ENCODE measurements around the gene CD99L2. TPM values are rescaled to one million over a fixed set of nuclear protein-coding genes. Genes with fewer than 3 reads are reported as not detected.

Gene CD99L2
- total and polyA plus RNA-seq, 12 donors = 20.0 to 102 (median 55.4) TPM

DNA sequence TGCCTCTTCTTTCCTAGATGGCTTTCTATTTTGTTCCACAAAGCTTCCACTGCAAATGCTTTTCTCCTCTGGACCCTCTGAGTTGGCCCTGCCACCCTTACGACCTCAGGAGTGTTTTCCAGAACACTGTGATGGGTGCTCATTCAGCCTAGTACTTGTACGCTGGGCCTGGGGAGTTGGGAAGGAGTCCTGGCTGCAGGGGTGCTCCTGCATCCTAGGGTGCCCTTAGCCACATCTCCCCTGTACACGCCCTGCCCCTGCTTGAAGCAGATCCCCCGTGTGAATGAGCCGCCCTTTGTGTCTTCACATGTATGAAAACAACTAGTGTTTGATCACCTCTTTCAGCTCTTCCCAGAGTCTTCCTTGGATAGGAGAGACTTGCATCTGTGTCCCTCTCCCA is 141.1 kb downstream of the CD99L2 start:
- H3K9me3 ChIP-seq (replicated peaks in 1 of 3) = no peaks in the 10 kb centered on the region
- no peaks in the 10 kb centered on the region for H3K36me3 ChIP-seq (replicated peaks in 1 of 2)
- H3K4me3 ChIP-seq = no peak overlapping the region
- TF ChIP-seq POLR2A (IDR thresholded peaks at IDR 0.05) = no peak
- TF ChIP-seq, protein P1, sequence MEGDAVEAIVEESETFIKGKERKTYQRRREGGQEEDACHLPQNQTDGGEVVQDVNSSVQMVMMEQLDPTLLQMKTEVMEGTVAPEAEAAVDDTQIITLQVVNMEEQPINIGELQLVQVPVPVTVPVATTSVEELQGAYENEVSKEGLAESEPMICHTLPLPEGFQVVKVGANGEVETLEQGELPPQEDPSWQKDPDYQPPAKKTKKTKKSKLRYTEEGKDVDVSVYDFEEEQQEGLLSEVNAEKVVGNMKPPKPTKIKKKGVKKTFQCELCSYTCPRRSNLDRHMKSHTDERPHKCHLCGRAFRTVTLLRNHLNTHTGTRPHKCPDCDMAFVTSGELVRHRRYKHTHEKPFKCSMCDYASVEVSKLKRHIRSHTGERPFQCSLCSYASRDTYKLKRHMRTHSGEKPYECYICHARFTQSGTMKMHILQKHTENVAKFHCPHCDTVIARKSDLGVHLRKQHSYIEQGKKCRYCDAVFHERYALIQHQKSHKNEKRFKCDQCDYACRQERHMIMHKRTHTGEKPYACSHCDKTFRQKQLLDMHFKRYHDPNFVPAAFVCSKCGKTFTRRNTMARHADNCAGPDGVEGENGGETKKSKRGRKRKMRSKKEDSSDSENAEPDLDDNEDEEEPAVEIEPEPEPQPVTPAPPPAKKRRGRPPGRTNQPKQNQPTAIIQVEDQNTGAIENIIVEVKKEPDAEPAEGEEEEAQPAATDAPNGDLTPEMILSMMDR (IDR thresholded peaks at IDR 0.05) = no peak
- intact Hi-C loops (cut with DNase I) = no loop called here
- no peak overlapping the region for H3K27ac ChIP-seq
- H3K27me3 ChIP-seq = no peaks in the 10 kb centered on the region
- 87 to 100% (median 95%) methylated on average over 1 to 5 of the region's 5 CpGs for WGBS, 4 donors
- DNase-seq = no peak
- H3K4me1 ChIP-seq (replicated peaks in 1 of 2) = no peaks in the 10 kb centered on the region

- no peaks in the 10 kb centered on the region for H3K27me3 ChIP-seq
- no peaks in the 10 kb centered on the region for H3K9me3 ChIP-seq (replicated peaks in 1 of 3)
- DNase-seq = no peak
- TF ChIP-seq, protein P1 (IDR thresholded peaks at IDR 0.05) = no peak
- no peak for TF ChIP-seq POLR2A (IDR thresholded peaks at IDR 0.05)
- intact Hi-C loops (cut with DNase I) = no loop called here
- no peaks in the 10 kb centered on the region for H3K4me1 ChIP-seq (replicated peaks in 1 of 2)
- 88 to 95% (median 92%) methylated on average over 4 of the region's 4 CpGs for WGBS, 4 donors
- no peak overlapping the region for H3K4me3 ChIP-seq
- H3K36me3 ChIP-seq (replicated peaks in 1 of 2) = no peaks in the 10 kb centered on the region
- no peak overlapping the region for H3K27ac ChIP-seq
Observed at GRCh38 chrX:150753968-150754367, 144.5 kb downstream of the CD99L2 start.

GRCh38 chrX:150753357-150753756 is 145.1 kb downstream of the CD99L2 start:
- Histone ChIP-seq H3K4me1 (replicated peaks in 1 of 2) (no peaks in the 10 kb centered on the region), H3K27me3 (no peaks in the 10 kb centered on the region), H3K4me3 (no peak overlapping the region), H3K9me3 (replicated peaks in 1 of 3) (no peaks in the 10 kb centered on the region), H3K36me3 (replicated peaks in 1 of 2) (no peaks in the 10 kb centered on the region), H3K27ac (no peak overlapping the region)
- intact Hi-C loops (cut with DNase I) = no loop called here
- WGBS, 4 donors = 71 to 89% (median 83%) methylated on average over 4 of the region's 4 CpGs
- no peak for TF ChIP-seq POLR2A (IDR thresholded peaks at IDR 0.05)
- TF ChIP-seq, protein P1 (IDR thresholded peaks at IDR 0.05) = no peak
- no peak for DNase-seq

DNA sequence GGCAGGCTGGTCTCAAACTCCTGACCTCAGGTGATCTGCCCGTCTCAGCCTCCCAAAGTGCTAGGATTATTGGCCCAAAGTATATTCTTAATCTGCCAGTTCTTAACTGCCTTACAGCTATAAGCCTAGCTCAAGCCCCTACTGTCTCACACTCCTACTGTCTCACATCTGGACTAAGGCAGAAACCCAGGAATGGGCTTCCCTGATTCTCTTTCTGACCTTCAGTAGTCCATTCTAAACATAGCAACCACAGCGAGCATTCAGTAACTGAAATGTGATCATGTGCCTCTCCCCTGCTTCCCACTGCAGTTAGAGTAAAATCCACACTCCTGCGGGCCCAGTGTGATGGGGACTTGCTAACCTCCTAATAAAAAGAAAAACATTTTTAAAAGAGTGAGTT is 146.3 kb downstream of the CD99L2 start:
- WGBS, 4 donors = 60 to 85% (median 76%) methylated on average over 2 to 3 of the region's 3 CpGs
- Histone ChIP-seq H3K4me3 (no peak overlapping the region), H3K36me3 (replicated peaks in 1 of 2) (no peaks in the 10 kb centered on the region), H3K27me3 (no peaks in the 10 kb centered on the region), H3K9me3 (replicated peaks in 1 of 3) (no peaks in the 10 kb centered on the region), H3K27ac (no peak overlapping the region), H3K4me1 (replicated peaks in 1 of 2) (no peaks in the 10 kb centered on the region)
- TF ChIP-seq, protein P1 (IDR thresholded peaks at IDR 0.05) = no peak
- no peak for TF ChIP-seq POLR2A (IDR thresholded peaks at IDR 0.05)
- no peak for DNase-seq
- intact Hi-C loops (cut with DNase I) = no loop called here

Data from adrenal gland (tissue), 12 donors.